ENCODE measurements around the gene TMEM106C.

DNA sequence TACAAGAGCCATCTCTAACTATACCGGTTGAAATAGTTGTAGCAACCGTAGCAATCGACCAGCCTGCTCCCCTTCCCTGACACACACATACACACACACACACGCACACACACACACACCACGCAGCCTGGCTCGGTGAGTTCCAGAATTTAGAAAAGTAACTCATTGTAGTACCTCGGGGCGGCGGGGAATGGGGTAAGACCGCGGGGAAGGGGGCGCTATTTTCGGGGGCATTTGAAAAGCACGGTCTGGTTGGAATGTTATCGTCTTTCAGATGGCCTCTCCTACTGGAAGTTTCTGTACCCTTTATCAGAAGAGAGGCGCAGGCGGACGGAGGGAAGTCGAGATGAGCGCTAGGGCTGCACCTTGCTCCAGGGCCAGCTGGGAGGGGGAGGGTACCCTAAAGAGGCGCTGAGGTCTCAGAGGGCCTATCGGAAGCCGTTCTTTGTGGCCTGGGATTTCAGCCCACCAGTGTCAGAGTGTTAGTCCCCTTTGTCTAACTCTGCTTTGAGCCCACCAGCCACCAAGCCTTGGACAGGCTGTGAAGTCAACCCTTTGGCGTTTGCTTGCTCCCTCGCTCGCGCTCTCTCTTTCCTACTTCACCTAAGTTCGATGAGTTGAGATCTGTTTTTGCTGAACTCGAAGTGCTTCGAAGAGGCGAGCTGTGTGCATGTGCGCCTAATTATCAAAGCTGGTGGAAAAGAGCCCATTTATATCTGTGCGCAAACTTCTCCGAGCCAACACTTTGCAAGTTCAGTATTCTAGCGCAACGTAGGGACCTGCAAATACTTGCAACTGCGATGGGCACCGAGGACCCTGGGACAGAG is 40.0 kb downstream of the TMEM106C start:
- TF ChIP-seq CTCF (conservative IDR thresholded peaks at IDR 0.05) (no peak), EZH2 (IDR thresholded peaks at IDR 0.05; ENCODE audit: low read depth) (no peak)
